Keratinocyte (primary cell): ENCODE results near the gene MAGI2. TPM values are rescaled to one million over a fixed set of nuclear protein-coding genes. Genes with fewer than 3 reads are reported as not detected.

Source experiments
- DNase-seq: peaks from one replicate; pipeline ENCODE4 v3.0.0-alpha.2; 2011; ENCODE audit warnings: low read depth, missing footprints, low spot score
- FAIRE-seq: peaks from 2 replicates; lab custom pipeline; 2011; peaks lifted over from hg19 to GRCh38; lab: Jason Lieb, UNC
- H2AFZ ChIP-seq: 2 replicates; pipeline ENCODE4 v1.6.0; 2012; ENCODE audit warnings: low read length, control low read depth, inconsistent platforms; ENCODE audit not compliant: control insufficient read depth
- H3K27ac ChIP-seq: 2 replicates; pipeline ENCODE4 v1.5.1; 2011; ENCODE audit warnings: low read length; ENCODE audit not compliant: control insufficient read depth, insufficient read depth
- H3K27me3 ChIP-seq: 3 replicates; pipeline ENCODE4 v1.6.0; 2011; ENCODE audit warnings: low read length; ENCODE audit not compliant: control insufficient read depth, insufficient read depth; ENCODE audit errors: extremely low read depth
- H3K36me3 ChIP-seq, 2 experiments: 2 replicates in 1 of 2; 3 replicates in 1 of 2; pipeline ENCODE4 v1.5.1; 2011; ENCODE audit warnings: low read length in 2 of 2, mild to moderate bottlenecking in 1 of 2; ENCODE audit not compliant: control insufficient read depth in 2 of 2, insufficient read depth in 2 of 2; ENCODE audit errors: extremely low read depth in 1 of 2
- H3K4me1 ChIP-seq: 3 replicates; pipeline ENCODE4 v1.5.1; 2011; ENCODE audit warnings: low read length; ENCODE audit not compliant: control insufficient read depth, insufficient read depth; ENCODE audit errors: extremely low read depth
- H3K4me2 ChIP-seq: 3 replicates; pipeline ENCODE4 v1.6.0; 2011; ENCODE audit warnings: low read depth, low read length; ENCODE audit not compliant: control insufficient read depth, insufficient read depth; ENCODE audit errors: extremely low read depth
- H3K4me3 ChIP-seq, 3 experiments: fragments of 200-600 bp in 1 of 3; sonication (generic) in 1 of 3; 2 replicates in 2 of 3; 3 replicates in 1 of 3; pipeline ENCODE4 v1.5.1; 2011 to 2016; ENCODE audit warnings: low read length in 3 of 3, mild to moderate bottlenecking in 3 of 3, control low read depth in 2 of 3, inconsistent platforms in 1 of 3, low read depth in 1 of 3, mixed read lengths in 1 of 3, mixed run types in 1 of 3, moderate library complexity in 1 of 3; ENCODE audit not compliant: control insufficient read depth in 2 of 3, insufficient read depth in 2 of 3; ENCODE audit errors: extremely low read depth in 1 of 3
- H3K79me2 ChIP-seq: 2 replicates; pipeline ENCODE4 v1.6.0; 2012; ENCODE audit warnings: low read length; ENCODE audit not compliant: control insufficient read depth, insufficient read depth
- H3K9ac ChIP-seq: 3 replicates; pipeline ENCODE4 v1.6.0; 2011; ENCODE audit warnings: low read length; ENCODE audit not compliant: control insufficient read depth, insufficient read depth; ENCODE audit errors: extremely low read depth
- H3K9me1 ChIP-seq: 3 replicates; pipeline ENCODE4 v1.6.0; 2011; ENCODE audit warnings: low read length; ENCODE audit not compliant: control insufficient read depth, insufficient read depth; ENCODE audit errors: extremely low read depth
- H3K9me3 ChIP-seq: 2 replicates; pipeline ENCODE4 v1.5.1; 2012; ENCODE audit warnings: low read depth, low read length; ENCODE audit not compliant: control insufficient read depth
- H4K20me1 ChIP-seq: 3 replicates; pipeline ENCODE4 v1.6.0; 2011; ENCODE audit warnings: low read length; ENCODE audit not compliant: control insufficient read depth, insufficient read depth; ENCODE audit errors: extremely low read depth
- EZH2 ChIP-seq: IDR thresholded peaks from one replicate; pipeline ENCODE4 v1.6.1; 2012; ENCODE audit warnings: inconsistent platforms, mild to moderate bottlenecking, low read length, moderate library complexity
- dilution Hi-C: fragments of 300-500 bp; cut with MboI; formaldehyde crosslinking; loops from one replicate; pipeline ENCODE4 v1.7.0; 2020; ENCODE audit warnings: low sequenced_read_pairs; ENCODE audit not compliant: extremely low pct_ligation_motif_present
- polyA plus RNA-seq, 5 experiments: library from polyadenylated mRNA; depleted of rRNA in 3 of 5; stranded (reverse) in 3 of 5; stranded (forward) in 1 of 5; unstranded in 1 of 5; fragments of >200 nt; gene quantifications; 1 replicate in 1 of 5; 2 replicates in 3 of 5; 3 replicates in 1 of 5; pipeline versions ENCODE4 v1.2.1 to v1.2.3, GENCODE V29; 2011 to 2012; ENCODE audit warnings: missing spikeins in 2 of 5, low read depth in 1 of 5, low replicate concordance in 1 of 5
- TF ChIP-seq, protein P1 (sequence below), 3 experiments: IDR thresholded peaks in 1 of 3; conservative IDR thresholded peaks in 1 of 3; optimal IDR thresholded peaks in 1 of 3; 2 replicates in 2 of 3; 3 replicates in 1 of 3; pipeline versions ENCODE3 to v1.5.1; 2011; ENCODE audit warnings: low read length in 3 of 3, mild to moderate bottlenecking in 3 of 3, moderate library complexity in 2 of 3, control low read depth in 1 of 3, inconsistent platforms in 1 of 3; ENCODE audit not compliant: insufficient read depth in 2 of 3; ENCODE audit errors: extremely low read depth in 1 of 3

Gene MAGI2
- polyA plus RNA-seq, 1 donor (not counting 4 experiments of a cell fraction or from before 2014, with no cell fraction given): 0.07 TPM

GRCh38 chr7:79090543-79090942, 362.9 kb downstream of the MAGI2 start:
- dilution Hi-C loops: no loop called here
- no peaks in the 10 kb centered on the region for H3K79me2 ChIP-seq
- H3K4me2 ChIP-seq: no peak overlapping the region
- no peaks in the 10 kb centered on the region for H4K20me1 ChIP-seq
- TF ChIP-seq, protein P1, sequence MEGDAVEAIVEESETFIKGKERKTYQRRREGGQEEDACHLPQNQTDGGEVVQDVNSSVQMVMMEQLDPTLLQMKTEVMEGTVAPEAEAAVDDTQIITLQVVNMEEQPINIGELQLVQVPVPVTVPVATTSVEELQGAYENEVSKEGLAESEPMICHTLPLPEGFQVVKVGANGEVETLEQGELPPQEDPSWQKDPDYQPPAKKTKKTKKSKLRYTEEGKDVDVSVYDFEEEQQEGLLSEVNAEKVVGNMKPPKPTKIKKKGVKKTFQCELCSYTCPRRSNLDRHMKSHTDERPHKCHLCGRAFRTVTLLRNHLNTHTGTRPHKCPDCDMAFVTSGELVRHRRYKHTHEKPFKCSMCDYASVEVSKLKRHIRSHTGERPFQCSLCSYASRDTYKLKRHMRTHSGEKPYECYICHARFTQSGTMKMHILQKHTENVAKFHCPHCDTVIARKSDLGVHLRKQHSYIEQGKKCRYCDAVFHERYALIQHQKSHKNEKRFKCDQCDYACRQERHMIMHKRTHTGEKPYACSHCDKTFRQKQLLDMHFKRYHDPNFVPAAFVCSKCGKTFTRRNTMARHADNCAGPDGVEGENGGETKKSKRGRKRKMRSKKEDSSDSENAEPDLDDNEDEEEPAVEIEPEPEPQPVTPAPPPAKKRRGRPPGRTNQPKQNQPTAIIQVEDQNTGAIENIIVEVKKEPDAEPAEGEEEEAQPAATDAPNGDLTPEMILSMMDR (optimal IDR thresholded peaks at IDR 0.05 in 1 of 3, IDR thresholded peaks at IDR 0.05 in 1 of 3, conservative IDR thresholded peaks at IDR 0.05 in 1 of 3; ENCODE audit: extremely low read depth in 1 of 3, insufficient read depth in 2 of 3, low read length in 3 of 3): no peak
- TF ChIP-seq EZH2: no peak
- H3K9me3 ChIP-seq: no peaks in the 10 kb centered on the region
- H2AFZ ChIP-seq: no peak overlapping the region
- no peak overlapping the region for H3K27ac ChIP-seq
- no peaks in the 10 kb centered on the region for H3K27me3 ChIP-seq
- no peak for DNase-seq
- no peak overlapping the region for H3K4me3 ChIP-seq
- H3K9ac ChIP-seq: no peak overlapping the region
- no peak for FAIRE-seq
- H3K9me1 ChIP-seq: no peaks in the 10 kb centered on the region
- H3K4me1 ChIP-seq: no peaks in the 10 kb centered on the region
- no peaks in the 10 kb centered on the region for H3K36me3 ChIP-seq

- FAIRE-seq: no peak
- Histone ChIP-seq H3K27me3 (no peaks in the 10 kb centered on the region), H4K20me1 (no peaks in the 10 kb centered on the region), H2AFZ (no peak overlapping the region), H3K4me2 (no peak overlapping the region), H3K9ac (no peak overlapping the region), H3K27ac (no peak overlapping the region), H3K36me3 (no peaks in the 10 kb centered on the region), H3K4me1 (no peaks in the 10 kb centered on the region), H3K9me3 (no peaks in the 10 kb centered on the region), H3K9me1 (no peaks in the 10 kb centered on the region), H3K79me2 (no peaks in the 10 kb centered on the region), H3K4me3 (no peak overlapping the region)
- dilution Hi-C loops: no loop called here
- TF ChIP-seq EZH2: no peak
- TF ChIP-seq, protein P1 (optimal IDR thresholded peaks at IDR 0.05 in 1 of 3, IDR thresholded peaks at IDR 0.05 in 1 of 3, conservative IDR thresholded peaks at IDR 0.05 in 1 of 3; ENCODE audit: extremely low read depth in 1 of 3, insufficient read depth in 2 of 3, low read length in 3 of 3): no peak
- no peak for DNase-seq
Observed at GRCh38 chr7:79084423-79084822, 369.0 kb downstream of the MAGI2 start.
